Kidney (tissue), 14 donors: ENCODE results near the gene SCAPER. TPM values are rescaled to one million over a fixed set of nuclear protein-coding genes. Genes with fewer than 3 reads are reported as not detected.
"Not testable (repeated sequence)": the region's sequence is repeated elsewhere in the genome, so short reads cannot be mapped to it uniquely, and the experiment has no call there.

ENCODE experiments used
- DNase-seq, 5 donors: peaks; one replicate each; pipeline ENCODE4 v3.0.0-alpha.2; 2013 to 2020
- FAIRE-seq: peaks from 2 replicates; lab custom pipeline; 2012; peaks lifted over from hg19 to GRCh38; lab: Jason Lieb, UNC
- H3K27ac ChIP-seq, 2 donors: one replicate each; pipeline ENCODE4 v1.7.0; 2013; ENCODE audit warnings: low read depth in 2 of 2, low read length in 2 of 2, inconsistent platforms in 1 of 2
- H3K27me3 ChIP-seq: one replicate; pipeline ENCODE4 v1.7.1; 2013; ENCODE audit warnings: low read length, inconsistent platforms; ENCODE audit not compliant: control insufficient read depth, insufficient read depth
- H3K36me3 ChIP-seq, 3 donors: one replicate each; pipeline versions ENCODE4 v1.7.0 to v1.7.1; 2013; ENCODE audit warnings: low read length in 3 of 3, control low read depth in 1 of 3, inconsistent platforms in 1 of 3; ENCODE audit not compliant: insufficient read depth in 3 of 3, control insufficient read depth in 2 of 3
- H3K4me1 ChIP-seq, 3 donors: one replicate each; pipeline versions ENCODE4 v1.7.0 to v1.7.1; 2013; ENCODE audit warnings: low read length in 3 of 3, inconsistent platforms in 1 of 3, low read depth in 1 of 3; ENCODE audit not compliant: control insufficient read depth in 2 of 3, insufficient read depth in 2 of 3
- H3K4me3 ChIP-seq, 3 donors: one replicate each; pipeline versions ENCODE4 v1.7.0 to v1.8.1; 2013; ENCODE audit warnings: low read length in 3 of 3, control low read depth in 1 of 3, inconsistent platforms in 1 of 3
- H3K9ac ChIP-seq, 3 donors: one replicate each; pipeline versions ENCODE4 v1.7.0 to v1.7.1; 2013; ENCODE audit warnings: low read length in 3 of 3, control low read depth in 1 of 3, inconsistent platforms in 1 of 3
- H3K9me3 ChIP-seq, 3 donors: one replicate each; pipeline versions ENCODE4 v1.7.0 to v1.7.1; 2013; ENCODE audit warnings: low read length in 3 of 3, control low read depth in 1 of 3, inconsistent platforms in 1 of 3; ENCODE audit not compliant: control insufficient read depth in 2 of 3, insufficient read depth in 1 of 3
- intact Hi-C: fragments of 100-400 bp; cut with DNase I; formaldehyde crosslinking; loops from one replicate; pipeline ENCODE4 v1.11.1; 2022
- polyA plus RNA-seq: library from polyadenylated mRNA; stranded (reverse); fragments of 350-450 nt; fragmentation: Illumina TruSeq; extraction: RNeasy Lipid Tissue Mini Kit (QIAGEN cat#74804); gene quantifications from one replicate; pipeline ENCODE4 v1.2.3, GENCODE V29; 2014; ENCODE audit warnings: low read depth, low replicate concordance; ENCODE audit not compliant: insufficient read depth
- total RNA-seq: library from RNA; stranded (reverse); fragmentation: NEBNext Ultra II Directional; extraction: Animal tissue kit (Norgen Biotek cat#: 25700); gene quantifications from one replicate; pipeline ENCODE4 v1.2.1, GENCODE V29; 2021
- TF ChIP-seq, protein P1 (sequence below): IDR thresholded peaks from 3 replicates; pipeline ENCODE4 v1.5.1; 2012; ENCODE audit warnings: mild to moderate bottlenecking, moderate library complexity, borderline replicate concordance; ENCODE audit not compliant: insufficient read depth; ENCODE audit errors: extremely low read depth
- donor health status: control.
- donor health status: control.
- donor health status: control.
- donor health status: control.
- donor health status: control.
- donor health status: DM: yes; HTN: yes; CAD: no.
- donor health status: Normal renal cell carcinoma (clear cell type).

The SCAPER gene
- total and polyA plus RNA-seq, 2 donors from 2014 or later: 11.6 to 39.4 TPM

DNA sequence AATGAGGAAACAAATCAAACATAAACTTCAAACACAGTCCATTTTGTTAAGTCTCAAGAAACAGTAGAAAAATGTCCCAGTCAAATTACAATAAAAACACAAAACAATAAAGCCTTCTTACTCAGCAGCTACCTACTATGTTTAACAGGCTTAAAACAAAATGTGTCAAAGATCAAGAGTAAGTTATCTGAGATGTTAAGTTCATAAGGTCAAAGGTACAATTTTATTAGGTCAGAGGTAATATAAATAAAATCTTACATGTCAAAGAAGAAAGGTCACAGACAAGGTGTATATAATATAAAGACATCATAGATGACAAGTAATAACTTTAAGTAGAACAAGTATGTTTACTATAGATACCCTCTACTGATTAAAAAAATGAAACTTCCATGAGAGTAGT is 208.3 kb downstream of the SCAPER start:
- H3K4me3 ChIP-seq: no peak overlapping the region
- no peaks in the 10 kb centered on the region for H3K4me1 ChIP-seq
- DNase-seq: no peak
- intact Hi-C loops: no loop called here
- H3K9me3 ChIP-seq: no peaks in the 10 kb centered on the region
- H3K27ac ChIP-seq: no peak overlapping the region
- peak; percentile 8 for FAIRE-seq
- TF ChIP-seq, protein P1, sequence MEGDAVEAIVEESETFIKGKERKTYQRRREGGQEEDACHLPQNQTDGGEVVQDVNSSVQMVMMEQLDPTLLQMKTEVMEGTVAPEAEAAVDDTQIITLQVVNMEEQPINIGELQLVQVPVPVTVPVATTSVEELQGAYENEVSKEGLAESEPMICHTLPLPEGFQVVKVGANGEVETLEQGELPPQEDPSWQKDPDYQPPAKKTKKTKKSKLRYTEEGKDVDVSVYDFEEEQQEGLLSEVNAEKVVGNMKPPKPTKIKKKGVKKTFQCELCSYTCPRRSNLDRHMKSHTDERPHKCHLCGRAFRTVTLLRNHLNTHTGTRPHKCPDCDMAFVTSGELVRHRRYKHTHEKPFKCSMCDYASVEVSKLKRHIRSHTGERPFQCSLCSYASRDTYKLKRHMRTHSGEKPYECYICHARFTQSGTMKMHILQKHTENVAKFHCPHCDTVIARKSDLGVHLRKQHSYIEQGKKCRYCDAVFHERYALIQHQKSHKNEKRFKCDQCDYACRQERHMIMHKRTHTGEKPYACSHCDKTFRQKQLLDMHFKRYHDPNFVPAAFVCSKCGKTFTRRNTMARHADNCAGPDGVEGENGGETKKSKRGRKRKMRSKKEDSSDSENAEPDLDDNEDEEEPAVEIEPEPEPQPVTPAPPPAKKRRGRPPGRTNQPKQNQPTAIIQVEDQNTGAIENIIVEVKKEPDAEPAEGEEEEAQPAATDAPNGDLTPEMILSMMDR: no peak
- peaks cover 0 to 11% (median 7%) of the 10 kb centered on the region in 3 donors for H3K36me3 ChIP-seq
- no peaks in the 10 kb centered on the region for H3K27me3 ChIP-seq
- no peak overlapping the region for H3K9ac ChIP-seq

DNA sequence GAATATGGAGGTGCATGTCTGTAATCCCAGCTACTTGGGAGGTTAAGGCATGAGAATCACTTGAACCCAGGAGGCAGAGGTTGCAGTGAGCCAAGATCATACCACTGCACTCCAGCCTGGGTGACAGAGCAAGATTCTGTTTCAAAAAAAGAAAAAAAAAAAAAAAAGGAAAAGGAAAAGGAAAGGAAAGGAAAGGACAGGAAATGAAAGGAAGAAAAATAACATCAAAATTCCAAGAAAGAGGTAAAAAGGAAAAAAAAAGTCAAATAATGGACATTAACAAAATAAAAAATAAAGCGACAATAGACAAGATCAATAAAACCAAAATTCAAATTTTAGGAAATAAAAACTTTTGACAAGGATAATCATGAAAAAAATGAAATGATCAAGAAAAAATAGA is 212.6 kb downstream of the SCAPER start:
- H3K9me3 ChIP-seq, DNase-seq, intact Hi-C loops: not testable (repeated sequence)

DNA sequence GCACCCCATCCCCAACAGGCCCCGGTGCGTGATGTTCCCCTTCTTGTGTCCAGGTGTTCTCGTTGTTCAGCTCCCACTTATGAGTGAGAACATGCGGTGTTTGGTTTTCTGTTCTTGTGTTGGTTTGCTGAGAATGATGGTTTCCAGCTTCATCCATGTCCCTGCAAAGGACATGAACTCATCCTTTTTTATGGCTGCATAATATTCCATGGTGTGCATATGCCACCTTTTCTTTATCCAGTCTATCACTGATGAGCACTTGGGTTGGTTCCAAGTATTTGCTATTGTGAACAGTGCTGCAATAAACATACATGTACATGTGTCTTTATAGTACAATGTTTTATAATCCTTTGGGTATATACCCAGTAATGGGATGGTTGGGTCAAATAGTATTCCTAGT is 217.5 kb downstream of the SCAPER start:
- DNase-seq, H3K9ac ChIP-seq, H3K27me3 ChIP-seq, H3K36me3 ChIP-seq, H3K4me1 ChIP-seq, FAIRE-seq, intact Hi-C loops, H3K27ac ChIP-seq, H3K9me3 ChIP-seq, H3K4me3 ChIP-seq: not testable (repeated sequence)

More for the DNA sequence above, 212.6 kb downstream of the SCAPER start:
- H3K27me3 ChIP-seq, H3K9ac ChIP-seq, H3K36me3 ChIP-seq, H3K4me3 ChIP-seq, H3K4me1 ChIP-seq, H3K27ac ChIP-seq: not testable (repeated sequence)
- FAIRE-seq: peak; percentile 47

DNA sequence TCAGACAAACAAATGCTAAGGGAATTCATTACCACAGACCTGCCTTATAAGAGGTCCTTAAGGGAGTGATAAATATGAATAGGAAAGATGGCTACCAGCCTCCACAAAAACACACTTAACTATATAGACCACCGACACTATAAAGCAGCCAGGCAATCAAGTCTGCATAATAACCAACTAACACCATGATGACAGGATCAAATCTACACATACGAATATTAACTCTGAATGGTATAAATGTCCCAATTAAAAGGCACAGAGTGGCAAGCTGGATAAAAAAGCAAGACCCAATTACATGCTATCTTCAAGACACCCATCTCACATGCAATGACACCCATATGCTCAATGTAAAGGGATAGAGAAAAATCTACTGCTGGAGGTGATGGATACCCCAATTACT is 221.1 kb downstream of the SCAPER start:
- no peak for FAIRE-seq
- Histone ChIP-seq H3K9me3 (no peaks in the 10 kb centered on the region), H3K9ac (no peak overlapping the region), H3K27me3 (no peaks in the 10 kb centered on the region), H3K4me3 (no peak overlapping the region), H3K4me1 (no peaks in the 10 kb centered on the region), H3K36me3 (no peaks in the 10 kb centered on the region), H3K27ac (no peak overlapping the region)
- intact Hi-C loops: no loop called here
- DNase-seq: no peak
- TF ChIP-seq, protein P1: no peak

DNA sequence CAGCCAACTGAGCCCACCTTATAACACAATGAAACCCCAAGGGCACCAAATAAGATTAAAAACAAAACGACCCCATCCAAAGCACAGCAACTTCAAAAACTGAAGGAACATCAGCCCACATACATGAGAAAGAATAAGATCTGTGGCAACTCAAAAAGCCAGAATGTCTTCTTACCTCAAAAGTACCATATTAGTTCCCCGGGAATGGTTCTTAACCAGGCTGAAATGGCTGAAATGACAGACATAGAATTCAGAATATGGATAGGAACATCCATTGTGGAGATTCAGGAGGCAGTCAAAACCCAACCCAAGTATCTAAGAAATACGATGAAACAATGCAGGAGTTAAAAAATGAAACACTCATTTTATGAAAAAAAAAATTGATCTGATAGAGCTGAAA is 222.3 kb downstream of the SCAPER start:
- no peaks in the 10 kb centered on the region for H3K4me1 ChIP-seq
- no peaks in the 10 kb centered on the region for H3K9me3 ChIP-seq
- no peak overlapping the region for H3K27ac ChIP-seq
- no peak for FAIRE-seq
- no peak for DNase-seq
- no peaks in the 10 kb centered on the region for H3K36me3 ChIP-seq
- no peak overlapping the region for H3K9ac ChIP-seq
- intact Hi-C loops: no loop called here
- no peaks in the 10 kb centered on the region for H3K27me3 ChIP-seq
- TF ChIP-seq, protein P1: no peak
- H3K4me3 ChIP-seq: no peak overlapping the region
